HL-60 (cell line): ENCODE results near the gene SLC12A7.

Source experiments
- POLR2AphosphoS5 ChIP-seq: IDR thresholded peaks from 2 replicates; pipeline ENCODE4 v1.6.1; 2012; ENCODE audit warnings: low read depth
- TF ChIP-seq, protein P1 (sequence below): IDR thresholded peaks from one replicate; pipeline ENCODE4 v1.5.1; 2011; ENCODE audit warnings: low read length, control low read depth, inconsistent platforms; ENCODE audit not compliant: insufficient read depth
- TF ChIP-seq, protein P2 (sequence below): IDR thresholded peaks from 2 replicates; pipeline ENCODE4 v1.6.1; 2012; ENCODE audit warnings: low read depth; ENCODE audit not compliant: insufficient replicate concordance

DNA sequence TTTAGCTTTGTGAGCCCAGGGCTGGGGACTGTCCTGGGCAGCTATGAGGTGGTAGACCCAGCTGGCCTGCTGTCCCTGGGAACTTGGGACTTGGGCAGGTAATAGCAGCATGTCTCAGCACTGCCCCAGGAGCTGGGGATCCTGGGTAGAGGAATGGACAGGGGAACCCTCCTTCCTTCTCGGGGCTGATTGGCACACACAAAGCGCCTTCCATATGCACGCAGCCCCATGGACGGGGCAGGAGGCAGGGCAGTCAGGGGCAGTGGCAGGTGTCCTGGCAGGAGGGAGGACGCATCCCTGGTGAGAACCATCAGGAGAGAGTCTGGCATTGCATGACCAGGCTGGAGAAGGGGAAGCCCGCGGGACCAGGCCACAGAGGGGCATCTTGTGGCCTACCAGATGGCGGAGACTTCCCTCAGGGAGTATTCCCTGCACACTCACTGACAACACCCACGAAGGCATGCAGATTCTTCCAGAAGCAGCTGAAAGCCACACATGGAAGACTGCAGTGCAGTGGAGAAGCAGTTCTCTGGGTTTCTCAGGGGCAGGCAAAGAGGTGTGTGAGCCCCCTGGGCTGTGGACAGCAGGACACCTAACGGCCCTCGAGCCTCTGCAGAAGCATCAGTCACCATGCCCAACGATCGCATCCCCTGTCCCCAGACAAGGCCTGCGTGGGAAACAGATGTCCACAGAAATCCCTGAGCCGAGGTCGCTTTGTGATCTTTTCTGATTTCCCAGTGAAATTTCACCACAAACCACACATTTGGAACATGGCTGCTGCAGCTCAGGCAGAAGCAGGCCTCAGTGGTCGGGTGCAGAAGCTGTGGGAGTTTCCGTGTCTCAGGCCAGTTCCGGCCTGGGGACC, 110.2 kb downstream of the SLC12A7 start:
- TF ChIP-seq POLR2AphosphoS5 = no peak
- TF ChIP-seq, protein P1, sequence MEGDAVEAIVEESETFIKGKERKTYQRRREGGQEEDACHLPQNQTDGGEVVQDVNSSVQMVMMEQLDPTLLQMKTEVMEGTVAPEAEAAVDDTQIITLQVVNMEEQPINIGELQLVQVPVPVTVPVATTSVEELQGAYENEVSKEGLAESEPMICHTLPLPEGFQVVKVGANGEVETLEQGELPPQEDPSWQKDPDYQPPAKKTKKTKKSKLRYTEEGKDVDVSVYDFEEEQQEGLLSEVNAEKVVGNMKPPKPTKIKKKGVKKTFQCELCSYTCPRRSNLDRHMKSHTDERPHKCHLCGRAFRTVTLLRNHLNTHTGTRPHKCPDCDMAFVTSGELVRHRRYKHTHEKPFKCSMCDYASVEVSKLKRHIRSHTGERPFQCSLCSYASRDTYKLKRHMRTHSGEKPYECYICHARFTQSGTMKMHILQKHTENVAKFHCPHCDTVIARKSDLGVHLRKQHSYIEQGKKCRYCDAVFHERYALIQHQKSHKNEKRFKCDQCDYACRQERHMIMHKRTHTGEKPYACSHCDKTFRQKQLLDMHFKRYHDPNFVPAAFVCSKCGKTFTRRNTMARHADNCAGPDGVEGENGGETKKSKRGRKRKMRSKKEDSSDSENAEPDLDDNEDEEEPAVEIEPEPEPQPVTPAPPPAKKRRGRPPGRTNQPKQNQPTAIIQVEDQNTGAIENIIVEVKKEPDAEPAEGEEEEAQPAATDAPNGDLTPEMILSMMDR = no peak
- TF ChIP-seq, protein P2, sequence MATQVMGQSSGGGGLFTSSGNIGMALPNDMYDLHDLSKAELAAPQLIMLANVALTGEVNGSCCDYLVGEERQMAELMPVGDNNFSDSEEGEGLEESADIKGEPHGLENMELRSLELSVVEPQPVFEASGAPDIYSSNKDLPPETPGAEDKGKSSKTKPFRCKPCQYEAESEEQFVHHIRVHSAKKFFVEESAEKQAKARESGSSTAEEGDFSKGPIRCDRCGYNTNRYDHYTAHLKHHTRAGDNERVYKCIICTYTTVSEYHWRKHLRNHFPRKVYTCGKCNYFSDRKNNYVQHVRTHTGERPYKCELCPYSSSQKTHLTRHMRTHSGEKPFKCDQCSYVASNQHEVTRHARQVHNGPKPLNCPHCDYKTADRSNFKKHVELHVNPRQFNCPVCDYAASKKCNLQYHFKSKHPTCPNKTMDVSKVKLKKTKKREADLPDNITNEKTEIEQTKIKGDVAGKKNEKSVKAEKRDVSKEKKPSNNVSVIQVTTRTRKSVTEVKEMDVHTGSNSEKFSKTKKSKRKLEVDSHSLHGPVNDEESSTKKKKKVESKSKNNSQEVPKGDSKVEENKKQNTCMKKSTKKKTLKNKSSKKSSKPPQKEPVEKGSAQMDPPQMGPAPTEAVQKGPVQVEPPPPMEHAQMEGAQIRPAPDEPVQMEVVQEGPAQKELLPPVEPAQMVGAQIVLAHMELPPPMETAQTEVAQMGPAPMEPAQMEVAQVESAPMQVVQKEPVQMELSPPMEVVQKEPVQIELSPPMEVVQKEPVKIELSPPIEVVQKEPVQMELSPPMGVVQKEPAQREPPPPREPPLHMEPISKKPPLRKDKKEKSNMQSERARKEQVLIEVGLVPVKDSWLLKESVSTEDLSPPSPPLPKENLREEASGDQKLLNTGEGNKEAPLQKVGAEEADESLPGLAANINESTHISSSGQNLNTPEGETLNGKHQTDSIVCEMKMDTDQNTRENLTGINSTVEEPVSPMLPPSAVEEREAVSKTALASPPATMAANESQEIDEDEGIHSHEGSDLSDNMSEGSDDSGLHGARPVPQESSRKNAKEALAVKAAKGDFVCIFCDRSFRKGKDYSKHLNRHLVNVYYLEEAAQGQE = no peak
